ENCODE measurements around the gene PSME1.

PSME1 gene

DNA sequence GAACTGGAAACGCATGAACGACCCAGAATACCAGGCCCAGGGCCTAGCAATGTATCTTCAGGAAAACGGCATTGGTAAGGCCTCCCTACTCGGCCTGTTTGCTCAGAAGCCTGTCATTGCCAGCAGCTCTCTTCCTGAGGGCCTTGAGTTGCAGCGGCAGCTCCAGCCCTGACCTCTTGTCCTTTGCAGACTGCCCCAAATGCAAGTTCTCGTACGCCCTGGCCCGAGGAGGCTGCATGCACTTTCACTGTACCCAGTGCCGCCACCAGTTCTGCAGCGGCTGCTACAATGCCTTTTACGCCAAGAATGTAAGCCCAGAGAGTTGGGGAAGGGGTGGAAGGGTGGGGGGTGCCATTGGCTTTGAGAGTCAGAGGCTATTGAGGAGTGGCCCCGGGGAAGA lies 21.3 kb downstream of the PSME1 start:
- Mint-ChIP-seq H3K4me3 (no peak overlapping the region), H3K27me3 (no peaks in the 10 kb centered on the region), H3K9me3 (no peaks in the 10 kb centered on the region), H3K27ac (peak overlapping the region; percentile 7), H3K4me1 (peaks cover 19 to 25% of the 10 kb centered on the region in 2 donors), H3K36me3 (peaks cover 47 to 52% of the 10 kb centered on the region in 2 donors)
- DNase-seq: no peak
- ATAC-seq (replicated peaks): no peak

GRCh38 chr14:24159777-24160498 lies 23.9 kb downstream of the PSME1 start:
- no peak overlapping the region for H3K4me3 Mint-ChIP-seq

GRCh38 chr14:24160499-24160849 lies 24.5 kb downstream of the PSME1 start:
- Mint-ChIP-seq H3K36me3 (peaks cover 69 to 74% of the 10 kb centered on the region in 2 donors), H3K9me3 (no peaks in the 10 kb centered on the region), H3K27me3 (no peaks in the 10 kb centered on the region), H3K4me1 (peaks cover 39 to 57% of the 10 kb centered on the region in 2 donors), H3K27ac (peak overlapping the region; percentile 94), H3K4me3 (no peak overlapping the region)
- ATAC-seq (replicated peaks): no peak
- no peak for DNase-seq

More at GRCh38 chr14:24159777-24160498, 23.9 kb downstream of the PSME1 start:
- H3K36me3 Mint-ChIP-seq: peaks cover 69 to 73% of the 10 kb centered on the region in 2 donors
- no peaks in the 10 kb centered on the region for H3K27me3 Mint-ChIP-seq
- H3K4me1 Mint-ChIP-seq: peaks cover 36 to 51% of the 10 kb centered on the region in 2 donors
- DNase-seq (no peak), ATAC-seq (replicated peaks) (no peak)
- H3K27ac Mint-ChIP-seq: peak overlapping the region; percentile 94
- no peaks in the 10 kb centered on the region for H3K9me3 Mint-ChIP-seq

- peaks cover 40 to 61% of the 10 kb centered on the region in 2 donors for H3K4me1 Mint-ChIP-seq
- peaks cover 69 to 74% of the 10 kb centered on the region in 2 donors for H3K36me3 Mint-ChIP-seq
- H3K4me3 Mint-ChIP-seq: peak within 1 kb of the TSS; percentile 88 to 91
- H3K9me3 Mint-ChIP-seq: no peaks in the 10 kb centered on the region
- no peaks in the 10 kb centered on the region for H3K27me3 Mint-ChIP-seq
- H3K27ac Mint-ChIP-seq: peak within 1 kb of the TSS; percentile 94
- DNase-seq: peak; percentile 93
- ATAC-seq (replicated peaks): peak; percentile 97
These were observed 25.1 kb downstream of the PSME1 start, which contains the start of gene IRF9 for GRCh38 chr14:24160850-24161804. Gene IRF9 (plus strand): TSS chr14:24161265. CDS start chr14:24162145, 880 bp downstream.

DNA sequence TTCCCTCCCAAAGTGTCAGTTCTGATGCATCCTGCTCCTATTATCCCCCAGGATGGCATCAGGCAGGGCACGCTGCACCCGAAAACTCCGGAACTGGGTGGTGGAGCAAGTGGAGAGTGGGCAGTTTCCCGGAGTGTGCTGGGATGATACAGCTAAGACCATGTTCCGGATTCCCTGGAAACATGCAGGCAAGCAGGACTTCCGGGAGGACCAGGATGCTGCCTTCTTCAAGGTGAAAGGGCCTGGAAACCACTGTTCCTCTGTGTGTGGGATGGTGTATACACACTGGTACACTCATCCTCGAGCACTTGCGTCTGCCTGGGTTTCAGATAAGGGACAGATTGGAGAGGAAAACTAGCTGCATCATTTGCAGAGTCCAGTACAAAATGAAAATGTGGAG lies 26.1 kb downstream of the PSME1 start:
- Mint-ChIP-seq H3K27me3 (no peaks in the 10 kb centered on the region), H3K9me3 (no peaks in the 10 kb centered on the region), H3K4me1 (peaks cover 37 to 66% of the 10 kb centered on the region in 2 donors), H3K36me3 (peaks cover 73 to 78% of the 10 kb centered on the region in 2 donors), H3K27ac (peak overlapping the region; percentile 94), H3K4me3 (peak overlapping the region; percentile 88 to 91)
- DNase-seq: no peak
- ATAC-seq (replicated peaks): no peak

- peaks cover 42 to 65% of the 10 kb centered on the region in 2 donors for H3K4me1 Mint-ChIP-seq
- H3K4me3 Mint-ChIP-seq: no peak overlapping the region
These were observed 28.6 kb downstream of the PSME1 start for GRCh38 chr14:24164518-24164991.

DNA sequence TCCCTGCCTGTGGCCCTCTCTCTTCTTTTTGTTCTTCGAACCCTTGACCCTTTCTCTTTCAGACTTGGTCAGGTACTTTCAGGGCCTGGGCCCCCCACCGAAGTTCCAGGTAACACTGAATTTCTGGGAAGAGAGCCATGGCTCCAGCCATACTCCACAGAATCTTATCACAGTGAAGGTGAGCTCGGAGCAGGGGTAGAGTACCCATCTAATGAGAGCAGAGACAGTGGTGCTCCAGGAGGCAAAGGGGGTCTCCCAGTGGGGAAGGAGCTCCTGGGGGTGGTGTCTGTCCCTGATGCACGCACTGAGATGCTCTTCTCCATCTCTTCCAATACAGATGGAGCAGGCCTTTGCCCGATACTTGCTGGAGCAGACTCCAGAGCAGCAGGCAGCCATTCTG lies 29.8 kb downstream of the PSME1 start:
- Mint-ChIP-seq H3K27ac (peak overlapping the region; percentile 82), H3K4me3 (no peak overlapping the region)
- DNase-seq: no peak

More at GRCh38 chr14:24164518-24164991, 28.6 kb downstream of the PSME1 start:
- DNase-seq: no peak
- ATAC-seq (replicated peaks): no peak
- Mint-ChIP-seq H3K9me3 (no peaks in the 10 kb centered on the region), H3K27me3 (no peaks in the 10 kb centered on the region), H3K27ac (peak overlapping the region; percentile 34), H3K36me3 (peaks cover 72 to 80% of the 10 kb centered on the region in 2 donors)

GRCh38 chr14:24167469-24168114 lies 31.6 kb downstream of the PSME1 start:
- DNase-seq (no peak), ATAC-seq (replicated peaks) (no peak)
- no peaks in the 10 kb centered on the region for H3K27me3 Mint-ChIP-seq
- peaks cover 36 to 57% of the 10 kb centered on the region in 2 donors for H3K4me1 Mint-ChIP-seq
- no peak overlapping the region for H3K4me3 Mint-ChIP-seq
- H3K9me3 Mint-ChIP-seq: no peaks in the 10 kb centered on the region
- peaks cover 58 to 65% of the 10 kb centered on the region in 2 donors for H3K36me3 Mint-ChIP-seq
- H3K27ac Mint-ChIP-seq: peak overlapping the region; percentile 37

More for the DNA sequence above, 29.8 kb downstream of the PSME1 start:
- ATAC-seq (replicated peaks): no peak
- Mint-ChIP-seq H3K9me3 (no peaks in the 10 kb centered on the region), H3K36me3 (peaks cover 65 to 74% of the 10 kb centered on the region in 2 donors), H3K4me1 (peaks cover 34 to 54% of the 10 kb centered on the region in 2 donors), H3K27me3 (no peaks in the 10 kb centered on the region)

GRCh38 chr14:24171422-24172260 lies 35.6 kb downstream of the PSME1 start, which contains the start of gene REC8:
Gene REC8 (plus strand): TSS chr14:24172080. CDS start chr14:24172553, 473 bp downstream.
- Mint-ChIP-seq H3K36me3 (peaks cover 22 to 31% of the 10 kb centered on the region in 2 donors), H3K4me3 (peak within 1 kb of the TSS; percentile 84 to 99), H3K9me3 (no peaks in the 10 kb centered on the region), H3K27me3 (no peaks in the 10 kb centered on the region), H3K27ac (peak within 1 kb of the TSS; percentile 75), H3K4me1 (peaks cover 15 to 29% of the 10 kb centered on the region in 2 donors)
- peak; percentile 87 to 90 for ATAC-seq (replicated peaks)
- peak; percentile 71 for DNase-seq

DNA sequence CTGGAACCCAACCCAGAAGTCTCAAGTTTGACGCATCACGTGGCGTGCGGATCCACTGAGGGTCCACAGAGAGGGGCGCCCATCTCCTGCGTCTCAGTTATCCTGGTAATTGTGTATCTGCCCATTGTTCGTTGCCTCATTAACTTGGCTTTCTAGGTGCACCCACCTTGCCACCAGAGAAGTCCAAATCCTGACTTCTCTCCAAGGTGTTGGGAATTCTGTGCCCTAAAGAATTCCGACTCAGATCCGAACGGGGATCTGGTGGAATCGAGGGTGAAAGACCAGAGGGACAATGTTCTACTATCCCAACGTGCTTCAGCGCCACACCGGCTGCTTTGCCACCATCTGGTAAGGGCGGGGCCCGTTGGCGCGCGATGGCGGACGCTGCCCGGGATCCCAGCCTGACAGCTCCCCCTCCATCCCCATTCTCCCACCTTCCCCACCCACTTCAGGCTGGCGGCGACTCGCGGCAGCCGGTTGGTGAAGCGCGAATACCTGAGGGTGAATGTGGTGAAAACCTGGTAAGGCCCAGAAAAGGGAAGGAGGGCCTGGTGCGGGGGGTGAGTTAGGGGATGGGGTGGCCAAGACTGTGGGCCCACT lies 36.4 kb downstream of the PSME1 start:
- no peaks in the 10 kb centered on the region for H3K9me3 Mint-ChIP-seq
- ATAC-seq (replicated peaks) (no peak), DNase-seq (no peak)
- peaks cover 24 to 29% of the 10 kb centered on the region in 2 donors for H3K36me3 Mint-ChIP-seq
- H3K4me1 Mint-ChIP-seq: peaks cover 15 to 26% of the 10 kb centered on the region in 2 donors
- H3K27ac Mint-ChIP-seq: no peak overlapping the region
- H3K27me3 Mint-ChIP-seq: no peaks in the 10 kb centered on the region
- H3K4me3 Mint-ChIP-seq: peak overlapping the region; percentile 84 to 99

DNA sequence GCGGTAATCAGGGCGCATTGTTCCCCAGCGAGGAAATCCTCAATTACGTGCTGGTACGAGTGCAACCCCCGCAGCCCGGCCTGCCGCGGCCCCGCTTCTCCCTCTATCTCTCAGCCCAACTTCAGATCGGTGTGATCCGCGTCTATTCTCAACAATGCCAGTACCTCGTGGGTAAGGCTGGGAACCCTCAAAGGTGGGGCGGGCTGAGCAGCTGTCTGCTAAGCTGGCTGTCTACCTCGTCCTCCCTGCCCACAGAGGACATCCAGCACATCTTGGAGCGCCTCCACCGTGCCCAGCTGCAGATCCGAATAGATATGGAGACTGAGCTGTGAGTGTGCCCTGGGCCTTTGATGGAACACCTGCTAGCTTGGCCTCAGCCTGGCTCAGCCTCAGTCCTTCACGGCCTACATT lies 36.9 kb downstream of the PSME1 start:
- no peak for ATAC-seq (replicated peaks)
- peak overlapping the region; percentile 39 for H3K27ac Mint-ChIP-seq
- H3K4me3 Mint-ChIP-seq: peak overlapping the region; percentile 25 to 99
- H3K36me3 Mint-ChIP-seq: peaks cover 20 to 27% of the 10 kb centered on the region in 2 donors
- no peaks in the 10 kb centered on the region for H3K9me3 Mint-ChIP-seq
- no peak for DNase-seq
- H3K27me3 Mint-ChIP-seq: no peaks in the 10 kb centered on the region
- H3K4me1 Mint-ChIP-seq: peaks cover 11 to 26% of the 10 kb centered on the region in 2 donors

DNA sequence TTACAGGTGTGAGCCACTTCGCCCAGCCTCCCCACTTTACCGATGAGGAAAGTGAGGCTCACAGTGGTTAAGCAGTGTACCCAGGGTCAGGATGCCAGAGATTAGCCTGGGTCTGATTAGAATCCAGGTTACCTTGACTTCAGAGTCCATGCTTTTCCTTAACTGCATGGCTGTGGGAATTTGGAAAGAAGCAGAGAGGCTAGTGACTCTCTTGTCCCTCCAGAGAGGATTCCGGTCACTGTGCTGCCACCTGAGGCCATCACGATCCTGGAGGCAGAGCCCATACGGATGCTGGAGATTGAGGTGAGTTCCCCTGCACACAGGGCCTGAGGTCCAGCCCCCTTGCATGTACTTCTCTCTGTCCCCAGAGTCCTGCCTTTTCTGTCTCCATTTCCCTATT lies 40.6 kb downstream of the PSME1 start:
- Mint-ChIP-seq H3K4me3 (no peak overlapping the region), H3K4me1 (peaks cover 21 to 41% of the 10 kb centered on the region in 2 donors), H3K27ac (no peak overlapping the region), H3K9me3 (no peaks in the 10 kb centered on the region), H3K27me3 (no peaks in the 10 kb centered on the region), H3K36me3 (peaks cover 29 to 39% of the 10 kb centered on the region in 2 donors)
- ATAC-seq (replicated peaks): no peak
- no peak for DNase-seq

All from stimulated activated naive B cell treated with anti-CD40 and anti-IgM and Interleukin-4, amounts not matched to agents 10 μg/mL and 1 μg/mL and 100 μg/mL, for 72 hours (primary cell).